GF-D8 (cell line): ENCODE data around the gene ITPK1.

Source experiments
- DNase-seq: peaks from one replicate; lab custom pipeline; 2025; lab: John Stamatoyannopoulos, UW

Gene ITPK1

GRCh38 chr14:93061380-93062012 lies 54.2 kb downstream of the ITPK1 start:
- no peak for DNase-seq

GRCh38 chr14:93060841-93061240 lies 54.9 kb downstream of the ITPK1 start:
- DNase-seq: no peak

DNA sequence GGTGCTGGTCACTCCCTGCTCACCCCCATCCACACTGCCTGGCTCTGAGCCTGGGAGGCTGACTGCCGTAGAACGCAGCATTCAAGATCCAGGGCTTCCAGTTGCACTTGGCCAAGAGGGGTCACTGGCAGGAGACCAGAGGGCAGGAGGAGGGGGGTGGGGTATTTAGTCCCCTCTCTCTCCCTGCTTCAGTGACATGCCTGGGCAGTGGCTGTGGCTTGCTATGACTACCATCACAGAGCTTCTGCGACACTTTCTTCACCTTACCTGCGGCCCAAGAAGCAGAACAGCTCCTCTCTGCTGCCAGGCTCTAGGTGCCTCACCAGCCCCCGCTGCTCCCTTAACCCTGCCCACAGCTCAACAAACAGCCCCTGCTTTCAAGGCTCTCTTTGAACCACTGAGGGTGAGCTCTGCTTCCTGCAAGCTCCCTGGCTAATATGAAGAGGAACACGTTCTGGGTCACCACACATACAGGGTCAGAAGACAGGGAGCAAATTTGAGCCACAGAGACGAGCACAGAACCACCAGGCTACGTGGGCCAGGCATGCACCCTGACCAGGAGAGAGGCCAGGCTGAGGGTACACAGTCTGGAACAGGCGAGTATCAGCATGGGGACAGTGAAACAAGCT lies 55.7 kb downstream of the ITPK1 start:
- DNase-seq: no peak

DNA sequence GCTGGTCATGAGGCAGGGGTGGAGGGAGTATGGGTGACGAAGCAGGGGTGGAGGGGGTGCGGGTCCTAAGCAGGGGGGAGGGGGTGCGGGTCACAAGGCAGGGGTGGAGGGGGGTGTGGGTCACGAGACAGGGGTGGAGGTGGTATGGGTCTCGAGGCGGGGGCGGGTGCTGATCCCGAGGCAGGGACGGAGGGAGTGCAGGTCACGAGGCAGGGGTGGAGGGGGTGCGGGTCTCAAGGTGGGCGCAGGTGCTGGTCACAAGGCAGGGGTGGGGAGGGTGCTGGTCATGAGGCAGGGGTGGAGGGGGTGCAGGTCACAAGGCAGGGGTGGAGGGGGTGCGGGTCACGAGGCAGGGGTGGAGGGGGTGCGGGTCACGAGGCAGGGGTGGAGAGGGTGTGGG lies 56.5 kb downstream of the ITPK1 start:
- no peak for DNase-seq

DNA sequence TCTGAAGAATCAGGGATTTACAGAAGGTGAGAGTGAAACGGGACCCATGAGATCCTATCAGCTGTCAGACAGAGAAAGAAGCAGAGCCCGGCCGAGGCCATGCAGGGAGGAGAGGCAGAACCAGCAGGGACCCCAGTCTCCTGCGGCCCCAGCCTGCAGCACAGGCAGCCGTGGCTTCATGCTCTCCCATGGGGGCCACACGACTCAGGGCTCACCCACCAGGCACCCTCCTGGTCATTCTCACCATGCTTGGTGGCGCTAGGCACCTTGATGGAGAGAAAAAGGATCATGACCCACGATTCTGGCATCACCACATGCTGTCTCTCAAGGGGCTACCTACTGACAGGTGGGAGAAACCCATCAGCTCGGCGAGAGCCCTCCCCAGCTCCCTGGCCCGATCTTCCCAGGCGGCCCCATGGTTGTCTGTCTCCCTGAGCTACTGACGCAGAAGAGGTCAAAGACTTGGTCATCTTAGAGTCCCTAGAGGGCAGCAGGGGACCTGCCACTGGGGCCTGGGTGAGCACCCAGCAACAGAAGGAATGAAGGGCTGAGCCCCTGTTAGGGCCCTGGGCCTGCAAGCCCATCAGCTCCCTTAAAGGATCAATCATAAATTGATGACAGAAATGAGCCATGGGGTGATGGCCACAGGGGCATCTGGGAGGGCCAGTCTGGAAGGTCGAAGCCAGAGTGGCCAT lies 58.0 kb downstream of the ITPK1 start:
- no peak for DNase-seq

GRCh38 chr14:93056840-93057585 lies 58.7 kb downstream of the ITPK1 start:
- no peak for DNase-seq

DNA sequence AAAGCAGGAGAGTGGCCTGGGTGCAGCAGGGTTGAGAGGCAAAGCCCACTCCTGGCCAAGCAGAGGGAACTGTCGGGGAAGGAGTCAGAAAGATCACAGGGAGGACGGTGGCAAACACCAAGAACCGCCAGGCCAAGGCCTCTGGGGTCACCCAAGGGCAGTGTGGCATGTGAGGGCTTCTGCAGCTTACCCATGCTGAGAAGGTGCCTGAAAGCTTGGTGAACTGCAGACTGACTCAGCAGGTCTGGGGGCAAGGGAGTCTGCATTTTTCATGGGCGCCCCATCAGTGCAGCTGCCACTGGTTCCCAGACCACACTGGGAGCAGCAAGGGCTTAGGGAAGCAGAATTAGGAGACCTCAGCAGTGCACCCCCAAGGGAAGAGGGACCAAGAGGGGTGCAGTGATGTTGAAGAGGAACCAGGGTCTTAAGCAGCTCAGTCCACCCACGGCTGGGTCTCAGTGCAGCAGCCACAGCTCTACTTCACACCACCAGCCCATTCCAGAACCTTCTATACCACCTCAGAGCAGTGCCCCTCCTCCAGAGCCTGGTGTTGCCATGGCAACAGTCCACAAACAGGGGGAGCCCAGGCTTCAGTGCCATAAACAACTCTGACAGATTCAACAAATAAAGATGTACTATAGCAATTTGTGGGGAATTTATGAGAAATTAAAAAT lies 59.4 kb downstream of the ITPK1 start:
- no peak for DNase-seq

DNA sequence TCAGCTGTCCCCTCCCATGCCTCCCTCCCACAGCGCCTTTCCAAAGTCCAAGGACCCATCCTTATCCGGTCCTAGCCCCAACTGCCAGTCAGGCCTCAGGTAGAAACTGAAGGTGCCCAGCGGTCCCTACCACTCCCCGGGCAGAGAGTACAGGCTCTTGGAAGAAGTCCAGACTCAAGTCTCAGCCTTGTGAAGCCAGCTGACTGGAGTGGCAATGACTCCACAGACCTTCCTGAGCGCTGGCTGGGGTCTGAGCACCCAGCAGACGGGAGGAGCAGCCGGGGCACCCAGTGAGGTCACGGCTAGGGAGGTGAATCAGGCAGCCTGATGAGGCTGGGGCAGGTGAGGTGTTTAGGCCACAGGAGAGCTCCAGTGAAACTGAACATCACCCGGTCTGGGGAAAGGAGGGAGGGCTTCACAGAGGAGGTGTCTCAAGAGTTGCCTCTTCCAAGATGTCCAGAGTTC lies 60.0 kb downstream of the ITPK1 start:
- DNase-seq: no peak

- DNase-seq: no peak
Observed at GRCh38 chr14:93054876-93055275, 60.8 kb downstream of the ITPK1 start.

- DNase-seq: no peak
Observed at GRCh38 chr14:93054006-93054405, 61.7 kb downstream of the ITPK1 start.

GRCh38 chr14:93051600-93052546 lies 63.9 kb downstream of the ITPK1 start:
- DNase-seq: no peak

DNA sequence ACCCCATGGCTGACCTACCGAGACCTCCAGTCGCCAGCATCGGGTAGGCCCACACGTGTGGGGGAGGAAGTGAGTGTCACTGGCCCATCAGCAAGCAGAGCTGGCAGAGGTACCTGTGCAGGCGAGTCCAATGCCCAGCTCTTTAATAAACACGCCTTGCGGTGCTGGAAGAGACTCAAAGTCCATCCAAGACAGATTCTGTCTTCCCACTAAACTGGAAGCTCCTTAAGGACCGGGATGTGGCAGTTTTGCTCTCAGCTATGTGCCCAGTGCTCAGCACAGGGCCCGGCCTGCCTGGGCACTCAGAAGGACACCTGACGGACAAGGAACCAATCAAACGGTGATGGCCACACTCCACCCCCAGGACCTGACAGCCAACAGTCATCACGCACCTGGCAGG lies 65.0 kb downstream of the ITPK1 start:
- DNase-seq: no peak

- DNase-seq: no peak
Observed at GRCh38 chr14:93049867-93050331, 65.8 kb downstream of the ITPK1 start.

DNA sequence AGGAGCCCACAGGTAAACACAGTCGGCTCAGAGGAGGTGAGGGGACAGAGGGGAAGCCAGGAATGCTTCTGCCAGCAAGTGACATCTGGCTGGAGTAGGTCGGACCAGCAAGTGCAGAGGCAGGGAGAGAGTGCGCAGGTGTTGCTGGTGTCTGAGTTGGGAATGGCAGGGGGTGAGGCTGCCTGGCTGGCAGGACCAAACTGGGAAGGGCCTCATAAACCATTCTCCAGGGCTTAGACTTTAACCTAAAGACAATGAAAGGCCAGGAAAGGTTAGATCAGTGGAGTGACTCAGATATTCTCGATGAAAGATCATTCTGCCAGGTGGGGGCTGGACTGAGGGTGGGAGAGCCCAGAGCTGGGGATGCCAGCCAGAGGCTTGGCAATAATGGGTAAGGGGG lies 66.4 kb downstream of the ITPK1 start:
- DNase-seq: no peak

DNA sequence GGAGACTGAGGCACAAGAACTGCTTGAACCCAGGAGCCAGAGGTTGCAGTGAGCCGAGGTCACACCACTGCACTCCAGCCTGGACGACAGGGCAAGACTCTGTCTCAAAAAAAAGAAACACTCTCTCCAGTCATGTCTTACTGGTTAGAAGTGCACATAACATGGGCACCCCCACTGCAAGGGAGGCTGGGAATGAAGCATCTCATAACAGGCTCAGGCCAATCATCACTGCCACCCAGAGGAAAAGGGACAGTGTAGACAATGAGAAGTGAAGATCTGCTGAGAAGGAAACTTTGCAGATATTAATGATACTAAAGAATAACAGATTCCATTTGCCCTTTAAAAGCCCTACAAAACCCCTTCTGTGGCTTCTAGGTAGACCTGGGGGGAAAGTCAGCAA lies 66.9 kb downstream of the ITPK1 start:
- no peak for DNase-seq

- DNase-seq: no peak
Observed at GRCh38 chr14:93047661-93048060, 68.1 kb downstream of the ITPK1 start.

DNA sequence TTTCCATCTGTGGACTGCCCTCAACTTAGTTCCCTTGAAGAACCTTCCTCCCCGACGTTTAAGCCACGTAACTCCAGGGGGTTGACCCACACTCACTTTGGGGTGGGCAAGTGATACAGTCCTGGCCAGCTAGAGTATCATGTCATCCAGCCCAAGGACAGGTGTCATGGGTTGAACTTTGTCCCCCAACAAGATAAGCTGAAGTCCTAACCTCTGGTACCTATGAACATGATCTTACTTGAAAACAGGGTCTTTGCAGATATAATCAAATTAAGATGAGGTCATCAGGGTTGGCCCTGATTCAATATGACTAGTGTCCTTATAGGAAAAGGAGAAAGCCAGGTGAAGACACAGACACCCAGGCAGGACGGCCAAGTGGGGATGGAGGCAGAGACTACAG lies 68.6 kb downstream of the ITPK1 start:
- no peak for DNase-seq

GRCh38 chr14:93046705-93047050 lies 69.0 kb downstream of the ITPK1 start:
- DNase-seq: no peak

DNA sequence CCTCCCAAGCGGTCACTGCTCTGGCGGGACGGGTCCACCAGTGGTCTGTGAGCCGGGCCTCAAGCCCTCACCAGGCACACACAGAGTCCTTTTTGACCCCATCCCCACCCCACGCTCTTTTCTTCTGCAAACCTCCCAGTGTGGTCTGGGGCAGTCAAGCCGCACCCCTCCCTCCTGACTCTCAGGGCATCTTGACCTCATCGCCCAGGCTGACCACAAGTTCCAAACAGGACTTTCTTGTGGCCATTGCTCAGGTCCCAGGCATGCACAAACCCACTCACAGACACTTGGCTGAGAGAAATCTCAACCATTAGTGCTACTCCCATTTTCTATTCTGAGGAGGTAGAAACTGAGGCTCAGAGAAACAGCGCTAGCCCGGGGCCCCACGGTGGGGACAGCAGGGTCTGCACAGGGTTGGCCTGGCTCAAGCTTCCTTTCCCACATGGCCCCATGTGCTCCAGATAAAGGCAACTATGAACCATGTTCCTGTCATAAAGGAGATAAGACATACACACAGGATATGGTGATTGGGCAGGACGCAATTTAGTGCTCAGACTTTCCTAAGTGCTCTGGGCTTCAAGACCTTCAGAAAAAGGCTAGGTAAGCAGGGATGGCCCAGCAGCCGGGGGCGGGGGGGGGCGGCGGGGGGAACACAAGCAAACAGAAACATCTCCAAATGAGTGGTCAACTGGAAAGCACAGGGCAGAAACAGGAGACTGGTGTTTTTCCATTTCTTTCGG lies 69.6 kb downstream of the ITPK1 start:
- DNase-seq: no peak

DNA sequence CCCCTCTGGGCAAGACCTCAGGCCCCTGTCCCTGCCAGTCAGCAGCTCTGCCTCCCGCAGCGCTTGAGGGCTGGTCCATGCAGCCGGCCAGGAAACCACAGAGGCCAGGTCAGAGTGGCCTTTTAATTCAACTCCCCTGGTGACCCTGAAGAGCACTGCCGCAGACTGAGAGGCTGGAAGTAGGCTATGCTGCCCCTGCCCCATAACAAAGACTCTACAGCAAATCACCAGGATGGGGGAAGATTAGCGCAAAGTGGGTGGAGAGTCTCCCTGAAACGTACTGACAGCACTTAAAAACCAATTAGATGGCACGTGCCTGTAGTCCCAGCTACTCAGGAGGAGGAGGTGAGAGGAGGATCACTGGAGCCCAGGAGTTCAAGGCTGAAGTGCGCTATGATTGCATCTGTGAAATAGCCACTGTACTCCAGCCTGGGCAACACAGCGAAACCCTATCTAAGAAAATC lies 70.5 kb downstream of the ITPK1 start:
- no peak for DNase-seq
